OCI-M2 (cell line): ENCODE measurements around the gene KIAA0753.

ENCODE experiments used
- DNase-seq: peaks from one replicate; lab custom pipeline; 2025; ENCODE audit not compliant: unreplicated experiment; lab: John Stamatoyannopoulos, UW

Gene KIAA0753

GRCh38 chr17:6642592-6642991 is 2.1 kb upstream of the KIAA0753 start:
- DNase-seq: no peak

- DNase-seq: no peak
These were observed 844 bp upstream of the KIAA0753 start for GRCh38 chr17:6641247-6641863.

GRCh38 chr17:6639586-6640535 is 650 bp downstream of the KIAA0753 start:
- DNase-seq: no peak

GRCh38 chr17:6639014-6639585 is 1.4 kb downstream of the KIAA0753 start:
- no peak for DNase-seq

- DNase-seq: no peak
These were observed 2.2 kb downstream of the KIAA0753 start for GRCh38 chr17:6638046-6638908.

GRCh38 chr17:6637458-6637840 is 3.1 kb downstream of the KIAA0753 start:
- no peak for DNase-seq

- no peak for DNase-seq
These were observed 3.7 kb downstream of the KIAA0753 start for GRCh38 chr17:6636616-6637457.

GRCh38 chr17:6636105-6636504 is 4.4 kb downstream of the KIAA0753 start:
- DNase-seq: no peak

- DNase-seq: no peak
These were observed 7.2 kb downstream of the KIAA0753 start for GRCh38 chr17:6633263-6633662.

GRCh38 chr17:6632530-6632929 is 8.0 kb downstream of the KIAA0753 start:
- no peak for DNase-seq

GRCh38 chr17:6630390-6630789 is 10.1 kb downstream of the KIAA0753 start:
- no peak for DNase-seq

GRCh38 chr17:6627019-6627418 is 13.5 kb downstream of the KIAA0753 start:
- no peak for DNase-seq

GRCh38 chr17:6626616-6627015 is 13.9 kb downstream of the KIAA0753 start:
- DNase-seq: no peak

- no peak for DNase-seq
These were observed 16.6 kb downstream of the KIAA0753 start for GRCh38 chr17:6623941-6624340.

GRCh38 chr17:6611231-6611630 is 29.3 kb downstream of the KIAA0753 start:
- no peak for DNase-seq

- DNase-seq: no peak
These were observed 30.5 kb downstream of the KIAA0753 start for GRCh38 chr17:6610011-6610410.

GRCh38 chr17:6608321-6608720 is 32.2 kb downstream of the KIAA0753 start:
- DNase-seq: no peak

- DNase-seq: no peak
These were observed 35.4 kb downstream of the KIAA0753 start for GRCh38 chr17:6605142-6605541.

- DNase-seq: no peak
These were observed 36.7 kb downstream of the KIAA0753 start for GRCh38 chr17:6603744-6604325.

- DNase-seq: no peak
These were observed 38.4 kb downstream of the KIAA0753 start for GRCh38 chr17:6602141-6602540.
